Peyer's patch (tissue), 4 donors: ENCODE results near the gene GFRA4. TPM values are rescaled to one million over a fixed set of nuclear protein-coding genes. Genes with fewer than 3 reads are reported as not detected.

Experiments used
- DNase-seq, 3 donors: peaks; one replicate each; pipeline ENCODE4 v3.0.0-alpha.2; 2017 to 2019
- H3K27ac ChIP-seq, 4 donors: fragments of 200-600 bp; sonication (generic); one replicate each; pipeline ENCODE4 v1.5.1; 2016 to 2019
- H3K27me3 ChIP-seq, 2 donors: fragments of 200-600 bp; sonication (generic); one replicate each; pipeline ENCODE4 v1.5.1; 2019
- H3K36me3 ChIP-seq, 3 donors: fragments of 200-600 bp; sonication (generic); one replicate each; pipeline ENCODE4 v1.5.1; 2016 to 2019
- H3K4me1 ChIP-seq, 4 donors: fragments of 200-600 bp; sonication (generic); one replicate each; pipeline ENCODE4 v1.5.1; 2016 to 2019
- H3K4me3 ChIP-seq, 4 donors: fragments of 200-600 bp; sonication (generic); 1 replicate in 3 of 4; 2 replicates in 1 of 4; pipeline ENCODE4 v1.5.1; 2016 to 2019; ENCODE audit warnings: mild to moderate bottlenecking in 1 of 4
- H3K9me3 ChIP-seq, 4 donors: fragments of 200-600 bp; sonication (generic); one replicate each; pipeline ENCODE4 v1.5.1; 2016 to 2019; ENCODE audit warnings: mild to moderate bottlenecking in 1 of 4
- POLR2A ChIP-seq, 2 donors: fragments of 450-650 bp; IDR thresholded peaks; one replicate each; pipeline ENCODE4 v1.5.1; 2017; ENCODE audit warnings: antibody characterized with exemption in 2 of 2, mild to moderate bottlenecking in 2 of 2, moderate library complexity in 2 of 2
- total RNA-seq, 4 donors: library from RNA; depleted of rRNA; stranded (reverse); fragments of >200 nt; gene quantifications; one replicate each; pipeline ENCODE4 v1.1.0, GENCODE V29; 2016
- TF ChIP-seq, protein P1 (sequence below), 6 experiments: fragments of 450-650 bp in 4 of 6; fragments of 200-600 bp in 2 of 6; sonication (generic) in 1 of 6; IDR thresholded peaks; one replicate each; pipeline ENCODE4 v1.5.1; 2017 to 2019; ENCODE audit warnings: antibody characterized with exemption in 6 of 6, mild to moderate bottlenecking in 3 of 6, moderate library complexity in 1 of 6

The GFRA4 gene
- total RNA-seq, 4 donors from 2014 or later = not detected

DNA sequence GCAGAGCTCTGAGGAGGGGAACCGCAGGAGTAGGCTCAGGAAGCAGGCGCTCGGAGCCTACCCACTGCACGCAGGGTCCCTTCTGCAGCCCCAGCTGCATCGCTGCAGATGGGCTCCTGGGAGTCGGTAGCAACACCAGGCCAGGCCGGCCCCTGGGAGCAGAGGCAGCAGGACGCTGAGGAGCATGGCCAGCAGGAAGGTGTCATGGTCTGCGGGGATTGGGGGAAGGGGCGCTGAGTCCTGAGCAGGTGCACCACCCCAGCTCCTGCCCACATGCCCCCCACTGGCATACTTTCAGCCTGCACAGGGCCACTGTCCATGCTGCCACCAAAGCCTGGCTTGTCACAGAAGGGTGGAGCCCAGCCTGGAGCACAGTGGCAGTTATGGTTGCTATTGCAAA lies 7.7 kb upstream of the GFRA4 start:
- no peak overlapping the region for H3K27ac ChIP-seq
- DNase-seq = no peak
- H3K27me3 ChIP-seq = peaks cover 0 to 5% of the 10 kb centered on the region in 2 donors
- peaks cover 0 to 6% (median 2%) of the 10 kb centered on the region in 4 donors for H3K4me1 ChIP-seq
- no peak overlapping the region for H3K4me3 ChIP-seq
- no peaks in the 10 kb centered on the region for H3K9me3 ChIP-seq
- H3K36me3 ChIP-seq = no peaks in the 10 kb centered on the region
- TF ChIP-seq, protein P1, sequence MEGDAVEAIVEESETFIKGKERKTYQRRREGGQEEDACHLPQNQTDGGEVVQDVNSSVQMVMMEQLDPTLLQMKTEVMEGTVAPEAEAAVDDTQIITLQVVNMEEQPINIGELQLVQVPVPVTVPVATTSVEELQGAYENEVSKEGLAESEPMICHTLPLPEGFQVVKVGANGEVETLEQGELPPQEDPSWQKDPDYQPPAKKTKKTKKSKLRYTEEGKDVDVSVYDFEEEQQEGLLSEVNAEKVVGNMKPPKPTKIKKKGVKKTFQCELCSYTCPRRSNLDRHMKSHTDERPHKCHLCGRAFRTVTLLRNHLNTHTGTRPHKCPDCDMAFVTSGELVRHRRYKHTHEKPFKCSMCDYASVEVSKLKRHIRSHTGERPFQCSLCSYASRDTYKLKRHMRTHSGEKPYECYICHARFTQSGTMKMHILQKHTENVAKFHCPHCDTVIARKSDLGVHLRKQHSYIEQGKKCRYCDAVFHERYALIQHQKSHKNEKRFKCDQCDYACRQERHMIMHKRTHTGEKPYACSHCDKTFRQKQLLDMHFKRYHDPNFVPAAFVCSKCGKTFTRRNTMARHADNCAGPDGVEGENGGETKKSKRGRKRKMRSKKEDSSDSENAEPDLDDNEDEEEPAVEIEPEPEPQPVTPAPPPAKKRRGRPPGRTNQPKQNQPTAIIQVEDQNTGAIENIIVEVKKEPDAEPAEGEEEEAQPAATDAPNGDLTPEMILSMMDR (IDR thresholded peaks at IDR 0.05) = no peak
- no peak for TF ChIP-seq POLR2A (IDR thresholded peaks at IDR 0.05)

DNA sequence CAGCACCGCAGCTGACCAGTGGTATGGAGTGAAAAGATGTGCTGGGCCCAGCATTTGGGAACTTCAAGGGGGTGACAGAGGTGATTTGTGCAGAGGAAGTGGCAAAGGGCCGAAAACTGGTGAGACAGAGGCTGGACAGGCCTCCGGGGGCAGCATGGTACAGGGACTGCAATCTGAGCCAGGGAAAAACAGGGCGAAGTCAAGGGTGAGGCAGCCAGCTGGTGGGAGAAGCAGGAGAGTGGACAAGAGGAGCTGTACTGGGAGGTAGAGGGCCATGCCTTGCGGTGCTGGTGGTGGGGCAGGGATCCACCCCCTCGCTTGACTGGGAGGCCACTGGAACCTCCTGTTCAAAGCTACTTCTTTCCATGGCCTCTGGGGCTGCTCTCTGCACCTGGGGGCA lies 7.3 kb upstream of the GFRA4 start:
- no peaks in the 10 kb centered on the region for H3K9me3 ChIP-seq
- peaks cover 0 to 5% of the 10 kb centered on the region in 2 donors for H3K27me3 ChIP-seq
- peaks cover 0 to 6% (median 2%) of the 10 kb centered on the region in 4 donors for H3K4me1 ChIP-seq
- H3K27ac ChIP-seq = no peak overlapping the region
- no peak for DNase-seq
- H3K4me3 ChIP-seq = no peak overlapping the region
- H3K36me3 ChIP-seq = no peaks in the 10 kb centered on the region
- no peak for TF ChIP-seq POLR2A (IDR thresholded peaks at IDR 0.05)
- TF ChIP-seq, protein P1 (IDR thresholded peaks at IDR 0.05) = no peak

DNA sequence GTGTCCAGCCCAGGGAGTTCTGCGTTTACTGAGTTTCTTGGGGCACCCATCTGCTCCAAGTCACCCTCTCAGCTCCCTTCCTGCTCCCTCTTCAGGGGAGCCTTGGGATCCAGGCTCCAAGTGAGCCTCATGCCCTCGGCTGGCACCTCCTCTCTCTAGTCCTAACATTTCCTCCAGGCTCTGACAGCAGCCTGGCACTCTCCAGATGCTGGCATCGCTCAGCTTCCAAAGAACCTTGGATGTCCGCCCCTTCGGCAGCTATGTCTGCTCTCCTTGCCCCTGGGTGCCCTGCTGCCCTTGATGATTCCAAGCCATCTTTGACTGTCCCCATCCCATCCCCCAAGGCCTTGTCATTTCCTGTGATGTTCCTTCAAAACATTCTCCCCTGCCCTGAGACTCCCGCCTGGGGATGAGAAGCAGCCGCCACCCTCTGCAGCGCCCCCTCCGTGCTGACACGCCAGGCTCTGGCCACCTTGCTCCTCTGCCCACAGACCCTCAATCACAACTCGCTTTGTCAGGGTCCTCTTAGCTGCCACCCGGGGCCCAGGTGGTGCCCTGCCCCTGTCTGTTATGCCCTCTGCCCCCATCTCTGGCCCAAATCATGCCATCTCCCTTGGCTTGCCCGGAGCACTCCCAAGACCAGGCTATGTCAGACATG lies 6.6 kb upstream of the GFRA4 start:
- H3K9me3 ChIP-seq = no peaks in the 10 kb centered on the region
- peaks cover 0 to 6% (median 2%) of the 10 kb centered on the region in 4 donors for H3K4me1 ChIP-seq
- no peak for DNase-seq
- no peak overlapping the region for H3K4me3 ChIP-seq
- no peak for TF ChIP-seq POLR2A (IDR thresholded peaks at IDR 0.05)
- TF ChIP-seq, protein P1 (IDR thresholded peaks at IDR 0.05) = no peak
- no peaks in the 10 kb centered on the region for H3K36me3 ChIP-seq
- peaks cover 0 to 5% of the 10 kb centered on the region in 2 donors for H3K27me3 ChIP-seq
- H3K27ac ChIP-seq = no peak overlapping the region

DNA sequence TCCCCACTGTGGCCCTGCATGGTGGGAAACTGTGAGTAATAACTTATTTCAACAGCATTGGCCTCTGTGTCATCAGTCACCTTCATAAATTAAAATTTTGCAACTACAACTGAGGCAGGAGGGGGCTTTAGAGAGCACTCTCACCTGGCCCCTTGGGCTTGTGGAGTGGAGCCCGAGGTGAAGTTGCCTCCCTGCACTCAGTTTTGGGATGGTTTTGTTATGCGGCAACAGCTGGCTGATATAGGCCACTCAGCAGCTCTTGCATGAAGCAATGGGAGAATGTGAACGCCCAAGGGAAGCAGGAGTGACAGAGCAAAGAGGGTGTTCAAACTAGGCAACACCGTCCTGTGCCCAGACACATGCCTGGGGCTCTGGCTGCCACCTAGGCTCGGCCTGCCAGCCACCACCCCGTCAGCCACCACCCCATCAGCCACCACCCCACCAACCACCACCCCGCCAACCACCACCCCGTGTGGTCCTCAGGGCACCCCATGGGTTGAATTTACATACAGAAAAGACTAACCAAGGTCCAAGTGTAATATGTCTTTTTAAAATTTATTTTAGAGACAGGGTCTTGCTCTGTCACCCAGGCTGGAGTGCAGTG lies 4.3 kb upstream of the GFRA4 start:
- H3K27me3 ChIP-seq = peaks cover 0 to 6% of the 10 kb centered on the region in 2 donors
- H3K9me3 ChIP-seq = no peaks in the 10 kb centered on the region
- TF ChIP-seq, protein P1 (IDR thresholded peaks at IDR 0.05) = no peak
- no peak for TF ChIP-seq POLR2A (IDR thresholded peaks at IDR 0.05)
- no peaks in the 10 kb centered on the region for H3K36me3 ChIP-seq
- no peak overlapping the region for H3K27ac ChIP-seq
- DNase-seq = no peak
- peaks cover 0 to 2% (median under 1%) of the 10 kb centered on the region in 4 donors for H3K4me1 ChIP-seq
- H3K4me3 ChIP-seq = no peak overlapping the region

DNA sequence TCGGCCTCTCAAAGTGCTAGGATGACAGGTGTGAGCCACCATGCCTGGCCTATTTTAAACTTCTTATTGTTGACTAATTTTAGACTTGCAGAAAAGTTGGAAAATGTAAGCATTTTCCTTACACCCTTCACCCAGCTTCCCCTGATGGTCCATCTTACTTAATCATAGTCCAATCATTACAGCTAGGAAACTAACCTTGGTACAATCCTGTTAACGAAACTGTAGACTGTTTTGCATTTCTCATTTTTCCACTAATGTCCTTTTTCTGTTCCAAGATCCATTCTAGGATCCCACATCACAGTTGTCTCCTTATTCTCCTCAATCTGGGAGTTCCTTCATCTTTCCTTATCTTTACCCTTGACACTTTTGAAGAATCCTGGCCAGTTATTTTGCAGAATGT lies 659 bp upstream of the GFRA4 start:
- H3K9me3 ChIP-seq = no peaks in the 10 kb centered on the region
- peaks cover 0 to 11% (median 4%) of the 10 kb centered on the region in 4 donors for H3K4me1 ChIP-seq
- no peak overlapping the region for H3K4me3 ChIP-seq
- H3K27ac ChIP-seq = no peak overlapping the region
- TF ChIP-seq, protein P1 (IDR thresholded peaks at IDR 0.05) = no peak
- no peak for TF ChIP-seq POLR2A (IDR thresholded peaks at IDR 0.05)
- no peaks in the 10 kb centered on the region for H3K36me3 ChIP-seq
- no peak for DNase-seq
- peaks cover 0 to 16% of the 10 kb centered on the region in 2 donors for H3K27me3 ChIP-seq
